K562 (cell line): ENCODE results near the gene ZSCAN1. TPM values are rescaled to one million over a fixed set of nuclear protein-coding genes. Genes with fewer than 3 reads are reported as not detected.

Source experiments
- ATAC-seq: fragments of 200-7000 bp; cut with Tn5 transposase; 3 replicates; pipeline ENCODE4 v1.9.1; 2020; ENCODE audit warnings: moderate library complexity
- BruUV-seq: library from RNA; stranded (reverse); fragments of 400-500 nt; replicated peaks from 2 replicates; lab custom pipeline; 2021; lab: Mats Ljungman, UMichigan
- CTCF ChIA-PET: fragments of 300-600 bp; formaldehyde crosslinking; extraction: SDS; loops from one replicate; lab custom pipeline; 2021; ENCODE audit warnings: low intra/inter-chr PET ratio; lab: Yijun Ruan, JAX
- POLR2A ChIA-PET: fragments of 300-600, 350-650 bp; sonication (Branson Sonifier 250); formaldehyde crosslinking; extraction: SDS; loops from one replicate; lab custom pipeline; 2021; ENCODE audit warnings: antibody characterized with exemption, inconsistent platforms; lab: Yijun Ruan, JAX
- DNase-seq, 4 experiments: peaks; one replicate each; pipeline versions ENCODE4 v3.0.0 to v3.0.0-alpha.2; 2011 to 2018; ENCODE audit warnings: low spot score in 3 of 4, mixed read lengths in 3 of 4; ENCODE audit errors: extremely low read depth in 1 of 4
- FAIRE-seq: peaks from 2 replicates; lab custom pipeline; 2011; peaks lifted over from hg19 to GRCh38; lab: Jason Lieb, UNC
- H2AFZ ChIP-seq: 2 replicates; pipeline ENCODE4 v1.6.0; 2011; ENCODE audit warnings: low read depth, low read length, control low read depth, inconsistent platforms
- H3K27ac ChIP-seq: fragments of 200-600 bp; 3 replicates; pipeline ENCODE4 v1.8.0; 2011; ENCODE audit warnings: low read depth, mild to moderate bottlenecking, control low read depth, inconsistent platforms, low read length, moderate library complexity, mixed read lengths; ENCODE audit errors: extremely low read depth
- H3K27me3 ChIP-seq, 2 experiments: fragments of 300-600 bp in 1 of 2; 2 replicates in 1 of 2; 3 replicates in 1 of 2; pipeline versions ENCODE4 v1.6.0 to v1.8.0; 2011; ENCODE audit warnings: inconsistent platforms in 2 of 2, low read length in 2 of 2, mild to moderate bottlenecking in 1 of 2, mixed read lengths in 1 of 2, moderate library complexity in 1 of 2; ENCODE audit not compliant: control insufficient read depth in 2 of 2, insufficient read depth in 2 of 2
- H3K36me3 ChIP-seq: fragments of 300-600 bp; 3 replicates; pipeline ENCODE4 v1.8.0; 2011; ENCODE audit warnings: mild to moderate bottlenecking, low read length, inconsistent platforms; ENCODE audit not compliant: control insufficient read depth, insufficient read depth
- H3K4me1 ChIP-seq, 2 experiments: fragments of 200-600 bp in 1 of 2; replicated peaks in 1 of 2; 2 replicates in 1 of 2; 3 replicates in 1 of 2; pipeline versions ENCODE4 v1.5.1 to v1.8.0; 2011; ENCODE audit warnings: inconsistent platforms in 2 of 2, low read length in 2 of 2, mild to moderate bottlenecking in 1 of 2, mixed read lengths in 1 of 2, moderate library complexity in 1 of 2; ENCODE audit not compliant: control insufficient read depth in 2 of 2, insufficient read depth in 2 of 2
- H3K4me2 ChIP-seq: 2 replicates; pipeline ENCODE4 v1.6.1; 2011; ENCODE audit warnings: low read length, control low read depth, inconsistent platforms, mixed read lengths; ENCODE audit not compliant: insufficient read depth
- H3K4me3 ChIP-seq: fragments of 200-600 bp; sonication (generic), shearing (Covaris generic); 2 replicates; pipeline ENCODE4 v1.5.1; 2016; ENCODE audit warnings: control low read depth, inconsistent platforms
- H3K79me2 ChIP-seq: fragments of 200-600 bp; 3 replicates; pipeline ENCODE4 v1.8.0; 2011; ENCODE audit warnings: low read length, inconsistent platforms; ENCODE audit not compliant: control insufficient read depth, insufficient read depth
- H3K9ac ChIP-seq, 2 experiments: 2 replicates each; pipeline versions ENCODE4 v1.6.0 to v1.6.1; 2011; ENCODE audit warnings: low read depth in 2 of 2, low read length in 2 of 2, control low read depth in 1 of 2, inconsistent platforms in 1 of 2, mild to moderate bottlenecking in 1 of 2, mixed read lengths in 1 of 2; ENCODE audit not compliant: insufficient read depth in 1 of 2
- H3K9me1 ChIP-seq: one replicate; pipeline ENCODE4 v1.6.0; 2011; ENCODE audit warnings: inconsistent platforms, mild to moderate bottlenecking, low read length, moderate library complexity; ENCODE audit not compliant: control insufficient read depth, insufficient read depth
- H3K9me3 ChIP-seq: replicated peaks from 2 replicates; pipeline ENCODE4 v1.5.1; 2011; ENCODE audit warnings: low read depth, low read length, inconsistent platforms; ENCODE audit not compliant: control insufficient read depth, insufficient read depth
- H4K20me1 ChIP-seq: replicated peaks from 2 replicates; pipeline ENCODE4 v1.6.1; 2011; ENCODE audit warnings: low read length, inconsistent platforms, mixed read lengths; ENCODE audit not compliant: control insufficient read depth, insufficient read depth
- CCAR2 ChIP-seq: fragments of 200-400 bp; formaldehyde crosslinking; IDR thresholded peaks from 2 replicates; pipeline ENCODE4 v1.6.1; 2017; ENCODE audit warnings: mild to moderate bottlenecking, low read depth, low read length
- CREM ChIP-seq: IDR thresholded peaks from 2 replicates; pipeline ENCODE4 v1.6.1; 2014; ENCODE audit warnings: antibody characterized with exemption, low read depth
- E2F8 ChIP-seq: fragments of 450-650 bp; IDR thresholded peaks from 2 replicates; pipeline ENCODE4 v1.7.1; 2018; ENCODE audit warnings: mild to moderate bottlenecking, low read depth; ENCODE audit not compliant: partially characterized antibody
- GABPA ChIP-seq: fragments of 200-800 bp; sonication (Bioruptor generic); conservative IDR thresholded peaks from 2 replicates; pipeline ENCODE4 v1.6.1; 2016; ENCODE audit warnings: low read depth, missing genetic modification characterization, missing compliant biosample characterization
- TEAD4 ChIP-seq, 2 experiments: sonication (generic) in 1 of 2; formaldehyde crosslinking in 1 of 2; IDR thresholded peaks; 2 replicates each; pipeline versions ENCODE4 v1.6.1 to v1.8.0; 2012 to 2022; ENCODE audit warnings: borderline replicate concordance in 1 of 2, inconsistent platforms in 1 of 2, low read length in 1 of 2, mild to moderate bottlenecking in 1 of 2, missing genetic modification reagents in 1 of 2
- WGBS: fragments of 100-300 bp; shearing (Covaris generic); methylation state at CpG from one replicate; pipeline ENCODE4 v1.1.6; 2016; ENCODE audit warnings: low coverage, mixed read lengths; ENCODE audit not compliant: insufficient coverage; ENCODE audit errors: missing lambda C conversion rate; 5-methylcytosine and 5-hydroxymethylcytosine counted together
- in situ Hi-C: fragments of 300-500 bp; cut with MboI; formaldehyde crosslinking; loops from 4 replicates; pipeline ENCODE4 v1.15.0; 2018; ENCODE audit warnings: inconsistent platforms, mixed read lengths
- intact Hi-C: fragments of 100-400 bp; cut with micrococcal nuclease; formaldehyde crosslinking; loops from 2 replicates; pipeline ENCODE4 v1.14.2; 2022
- polyA plus RNA-seq, 8 experiments: library from polyadenylated mRNA; depleted of rRNA in 4 of 8; stranded (reverse) in 5 of 8; unstranded in 3 of 8; fragments of >200 nt; fragmentation: Nextera tagmentation in 2 of 8; fragmentation: Illumina TruSeq in 1 of 8; extraction: Ambion mirVana in 2 of 8; extraction: Trizol in 1 of 8; gene quantifications; 2 replicates each; pipeline versions ENCODE4 v1.2.1 to v1.2.3, GENCODE V29; 2011 to 2014; ENCODE audit warnings: inconsistent platforms in 1 of 8, missing spikeins in 1 of 8
- total RNA-seq, 7 experiments: library from RNA; depleted of rRNA in 6 of 7; stranded (reverse); fragments of >200 nt in 6 of 7; fragmentation: Illumina TruSeq in 2 of 7; extraction: Trizol in 2 of 7; gene quantifications; 2 replicates each; pipeline versions ENCODE4 v1.2.1 to v1.2.3, GENCODE V29; 2011 to 2021; ENCODE audit warnings: low replicate concordance in 1 of 7
- TF ChIP-seq, protein P1 (sequence below): IDR thresholded peaks from 3 replicates; pipeline ENCODE4 v1.6.1; 2011; ENCODE audit warnings: borderline replicate concordance, mild to moderate bottlenecking; ENCODE audit not compliant: insufficient read length, insufficient read depth
- TF ChIP-seq, protein P2 (sequence below), 3 experiments: IDR thresholded peaks in 2 of 3; conservative IDR thresholded peaks in 1 of 3; 2 replicates each; pipeline ENCODE4 v1.5.1; 2011 to 2012; ENCODE audit warnings: low read length in 3 of 3, mild to moderate bottlenecking in 3 of 3, control low read depth in 2 of 3, improper control_type of control experiment in 1 of 3, inconsistent platforms in 1 of 3, low read depth in 1 of 3, mixed read lengths in 1 of 3, moderate library complexity in 1 of 3; ENCODE audit not compliant: insufficient read depth in 2 of 3

The ZSCAN1 gene
- total and polyA plus RNA-seq, 9 of the 15 experiments (the other 6 are each of a cell fraction or from before 2014, with no cell fraction given), result not detected

GRCh38 chr19:58054901-58055874 is 21.4 kb downstream of the ZSCAN1 start:
- DNase-seq, result no peak
- Histone ChIP-seq H3K9ac (no peak overlapping the region), H3K4me1 (peaks cover 0 to 8% of the 10 kb centered on the region in 2 experiments; a peak in 2 of 5 replicates), H3K36me3 (no peaks in the 10 kb centered on the region), H3K79me2 (no peaks in the 10 kb centered on the region), H2AFZ (no peak overlapping the region), H3K9me3 (no peaks in the 10 kb centered on the region), H3K27me3 (no peaks in the 10 kb centered on the region), H3K4me2 (no peak overlapping the region), H3K27ac (no peak overlapping the region), H4K20me1 (no peaks in the 10 kb centered on the region), H3K4me3 (no peak overlapping the region), H3K9me1 (no peaks in the 10 kb centered on the region)
- CTCF ChIA-PET, result no interaction called here
- in situ Hi-C loops, result no loop called here
- BruUV-seq, result no TSS peak
- FAIRE-seq, result no peak
- intact Hi-C loops, result no loop called here
- ATAC-seq, result no peak
- TF ChIP-seq E2F8 (no peak), GABPA (tag) (no peak), CREM (peak; percentile 23; the same call in 1 of the 2 replicates), CCAR2 (no peak), TEAD4 (IDR thresholded peaks at IDR 0.05; ENCODE audit: low read length) (no peak), TEAD4 (CRISPR knock-in tag; IDR thresholded peaks at IDR 0.05; ENCODE audit: borderline replicate concordance) (no peak)
- TF ChIP-seq, protein P1, sequence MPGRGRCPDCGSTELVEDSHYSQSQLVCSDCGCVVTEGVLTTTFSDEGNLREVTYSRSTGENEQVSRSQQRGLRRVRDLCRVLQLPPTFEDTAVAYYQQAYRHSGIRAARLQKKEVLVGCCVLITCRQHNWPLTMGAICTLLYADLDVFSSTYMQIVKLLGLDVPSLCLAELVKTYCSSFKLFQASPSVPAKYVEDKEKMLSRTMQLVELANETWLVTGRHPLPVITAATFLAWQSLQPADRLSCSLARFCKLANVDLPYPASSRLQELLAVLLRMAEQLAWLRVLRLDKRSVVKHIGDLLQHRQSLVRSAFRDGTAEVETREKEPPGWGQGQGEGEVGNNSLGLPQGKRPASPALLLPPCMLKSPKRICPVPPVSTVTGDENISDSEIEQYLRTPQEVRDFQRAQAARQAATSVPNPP, result no peak
- TF ChIP-seq, protein P2, sequence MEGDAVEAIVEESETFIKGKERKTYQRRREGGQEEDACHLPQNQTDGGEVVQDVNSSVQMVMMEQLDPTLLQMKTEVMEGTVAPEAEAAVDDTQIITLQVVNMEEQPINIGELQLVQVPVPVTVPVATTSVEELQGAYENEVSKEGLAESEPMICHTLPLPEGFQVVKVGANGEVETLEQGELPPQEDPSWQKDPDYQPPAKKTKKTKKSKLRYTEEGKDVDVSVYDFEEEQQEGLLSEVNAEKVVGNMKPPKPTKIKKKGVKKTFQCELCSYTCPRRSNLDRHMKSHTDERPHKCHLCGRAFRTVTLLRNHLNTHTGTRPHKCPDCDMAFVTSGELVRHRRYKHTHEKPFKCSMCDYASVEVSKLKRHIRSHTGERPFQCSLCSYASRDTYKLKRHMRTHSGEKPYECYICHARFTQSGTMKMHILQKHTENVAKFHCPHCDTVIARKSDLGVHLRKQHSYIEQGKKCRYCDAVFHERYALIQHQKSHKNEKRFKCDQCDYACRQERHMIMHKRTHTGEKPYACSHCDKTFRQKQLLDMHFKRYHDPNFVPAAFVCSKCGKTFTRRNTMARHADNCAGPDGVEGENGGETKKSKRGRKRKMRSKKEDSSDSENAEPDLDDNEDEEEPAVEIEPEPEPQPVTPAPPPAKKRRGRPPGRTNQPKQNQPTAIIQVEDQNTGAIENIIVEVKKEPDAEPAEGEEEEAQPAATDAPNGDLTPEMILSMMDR (IDR thresholded peaks at IDR 0.05 in 2 of 3, conservative IDR thresholded peaks at IDR 0.05 in 1 of 3; ENCODE audit: insufficient read depth in 2 of 3, low read depth in 1 of 3, low read length in 3 of 3), result peak in 2 of 3 experiments; percentile 16 to 17; a peak in 2 of 6 replicates
- POLR2A ChIA-PET, result no interaction called here
- WGBS, result 2% methylated on average over 28 of the region's 37 CpGs
